Activated CD4-positive, alpha-beta T cell treated with anti-CD3 and anti-CD28 coated beads, Interleukin-2, amount 10 ng/mL, durations not matched to agents 7 days and 5 days (primary cell): ENCODE results near the gene WWOX. TPM values are rescaled to one million over a fixed set of nuclear protein-coding genes. Genes with fewer than 3 reads are reported as not detected.
"Not testable (repeated sequence)": the region's sequence is repeated elsewhere in the genome, so short reads cannot be mapped to it uniquely, and the experiment has no call there.

Experiments
- CTCF ChIA-PET: fragments of 350-600 bp; sonication (Branson Sonifier 250); formaldehyde crosslinking; loops from one replicate; lab custom pipeline; 2021; ENCODE audit warnings: antibody characterized with exemption; lab: Charles Lee
- POLR2A ChIA-PET: fragments of 350-600 bp; sonication (Branson Sonifier 250); formaldehyde crosslinking; loops from one replicate; lab custom pipeline; 2021; ENCODE audit warnings: antibody characterized with exemption; lab: Charles Lee
- DNase-seq: peaks from one replicate; pipeline ENCODE4 v3.0.0-alpha.2; 2020
- H3K27ac Mint-ChIP-seq: one replicate; pipeline ENCODE4 v1.8.0; 2021; ENCODE audit warnings: mild to moderate bottlenecking, moderate library complexity, mixed read lengths
- H3K27me3 Mint-ChIP-seq: one replicate; pipeline ENCODE4 v1.8.0; 2021; ENCODE audit warnings: mixed read lengths
- H3K36me3 Mint-ChIP-seq: one replicate; pipeline ENCODE4 v1.8.0; 2021; ENCODE audit warnings: low read depth, mixed read lengths
- H3K4me1 Mint-ChIP-seq: one replicate; pipeline ENCODE4 v1.8.0; 2021; ENCODE audit warnings: mixed read lengths
- H3K4me3 Mint-ChIP-seq: one replicate; pipeline ENCODE4 v1.8.0; 2021; ENCODE audit warnings: mild to moderate bottlenecking, moderate library complexity, mixed read lengths
- H3K9me3 Mint-ChIP-seq: one replicate; pipeline ENCODE4 v1.8.0; 2021; ENCODE audit warnings: mixed read lengths
- total RNA-seq, 2 experiments: library from RNA; stranded (reverse); gene quantifications; one replicate each; pipeline ENCODE4 v1.2.3, GENCODE V29; 2021

WWOX gene
- total RNA-seq, 2 experiments from 2014 or later, result 22.2 to 28.9 TPM

- no peaks in the 10 kb centered on the region for H3K27me3 Mint-ChIP-seq
- H3K4me1 Mint-ChIP-seq, result peaks cover 2% of the 10 kb centered on the region
- no peak for DNase-seq
- no peak overlapping the region for H3K27ac Mint-ChIP-seq
- CTCF ChIA-PET, result no interaction called here
- H3K36me3 Mint-ChIP-seq, result no peaks in the 10 kb centered on the region
- POLR2A ChIA-PET, result no interaction called here
- peaks cover 22% of the 10 kb centered on the region for H3K9me3 Mint-ChIP-seq
- no peak overlapping the region for H3K4me3 Mint-ChIP-seq
Observed at GRCh38 chr16:79212114-79212791, 1112.8 kb downstream of the WWOX start.

DNA sequence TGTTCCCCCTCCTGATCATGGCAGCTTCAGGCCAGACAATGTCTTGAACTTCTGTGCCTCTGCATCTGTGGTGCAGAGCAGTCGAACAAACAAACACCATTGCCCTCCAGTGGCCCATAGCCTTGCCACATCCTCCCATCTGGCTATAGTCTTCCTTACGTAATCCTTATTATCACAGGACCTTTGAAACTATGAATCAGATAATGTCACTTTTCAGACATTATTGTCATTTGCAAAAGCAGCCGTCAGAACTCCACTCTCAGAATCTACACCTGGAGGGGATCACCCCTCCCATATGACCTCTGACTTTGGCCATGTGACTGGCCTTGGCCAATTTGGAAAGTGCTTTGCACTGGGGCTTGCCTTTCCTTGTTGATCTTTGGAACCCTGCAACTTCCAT, 1113.8 kb downstream of the WWOX start:
- CTCF ChIA-PET, result no interaction called here
- H3K9me3 Mint-ChIP-seq, result peaks cover 22% of the 10 kb centered on the region
- DNase-seq, result no peak
- POLR2A ChIA-PET, result no interaction called here
- no peak overlapping the region for H3K27ac Mint-ChIP-seq
- no peaks in the 10 kb centered on the region for H3K27me3 Mint-ChIP-seq
- H3K4me3 Mint-ChIP-seq, result no peak overlapping the region
- no peaks in the 10 kb centered on the region for H3K36me3 Mint-ChIP-seq
- H3K4me1 Mint-ChIP-seq, result peaks cover 10% of the 10 kb centered on the region

- Mint-ChIP-seq H3K27me3 (no peaks in the 10 kb centered on the region), H3K27ac (no peak overlapping the region), H3K4me3 (no peak overlapping the region), H3K4me1 (peaks cover 15% of the 10 kb centered on the region), H3K9me3 (peaks cover 24% of the 10 kb centered on the region), H3K36me3 (no peaks in the 10 kb centered on the region)
- no peak for DNase-seq
- ChIA-PET POLR2A (no interaction called here), CTCF (no interaction called here)
Observed at GRCh38 chr16:79215289-79215688, 1115.8 kb downstream of the WWOX start.

DNA sequence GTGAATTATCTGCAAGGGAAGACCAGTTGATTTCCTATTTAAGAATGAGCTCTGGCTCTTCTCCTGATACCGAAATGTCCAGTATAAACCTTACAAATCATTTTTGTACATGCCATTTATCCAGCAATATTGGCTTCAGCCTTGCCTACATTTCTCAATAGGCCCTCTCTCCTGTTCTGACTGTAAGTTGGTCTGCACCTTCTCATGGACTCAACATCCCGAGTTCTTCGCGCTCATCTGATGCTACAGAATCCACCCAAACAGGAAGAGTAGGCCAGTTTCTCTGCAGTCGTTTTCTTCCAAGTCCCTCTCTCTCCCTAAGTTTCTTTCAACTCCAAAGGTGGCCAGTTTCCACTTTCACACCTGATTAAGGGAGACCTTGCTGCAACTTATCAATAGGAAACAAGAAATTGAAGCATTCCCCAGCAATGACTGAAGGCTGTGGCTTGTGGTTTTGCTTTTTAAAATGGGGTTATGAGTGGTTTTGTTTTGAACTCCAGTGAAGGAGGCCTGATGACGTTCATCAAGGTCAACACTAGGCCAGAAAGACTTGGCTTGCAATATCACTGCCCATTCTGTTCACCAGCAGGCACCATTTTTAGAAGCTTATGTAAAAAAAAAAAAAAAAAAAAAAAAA, 1118.0 kb downstream of the WWOX start:
- H3K9me3 Mint-ChIP-seq, result peaks cover 26% of the 10 kb centered on the region
- H3K4me1 Mint-ChIP-seq, result peaks cover 15% of the 10 kb centered on the region
- H3K36me3 Mint-ChIP-seq, result no peaks in the 10 kb centered on the region
- CTCF ChIA-PET, result interaction anchor here (0.6 kb wide), 1 partner anchor 246 kb away, joined by 3 read pairs; no protein-coding TSS in a partner anchor
- no peak overlapping the region for H3K4me3 Mint-ChIP-seq
- DNase-seq, result peak; percentile 39
- peak overlapping the region; percentile 5 for H3K27ac Mint-ChIP-seq
- H3K27me3 Mint-ChIP-seq, result no peaks in the 10 kb centered on the region
- POLR2A ChIA-PET, result interaction anchor here (0.6 kb wide), 1 partner anchor 14 kb away, joined by 3 read pairs; no protein-coding TSS in a partner anchor

GRCh38 chr16:79218351-79218750, 1118.9 kb downstream of the WWOX start:
- Mint-ChIP-seq H3K4me1 (peaks cover 15% of the 10 kb centered on the region), H3K27ac (no peak overlapping the region), H3K9me3 (peaks cover 26% of the 10 kb centered on the region), H3K36me3 (no peaks in the 10 kb centered on the region), H3K4me3 (no peak overlapping the region), H3K27me3 (peaks cover 6% of the 10 kb centered on the region)
- ChIA-PET POLR2A (interaction anchor here (0.6 kb wide), 1 partner anchor 13 kb away, joined by 3 read pairs; no protein-coding TSS in a partner anchor), CTCF (interaction anchor here (0.6 kb wide), 1 partner anchor 245 kb away, joined by 3 read pairs; no protein-coding TSS in a partner anchor)
- DNase-seq, result no peak

DNA sequence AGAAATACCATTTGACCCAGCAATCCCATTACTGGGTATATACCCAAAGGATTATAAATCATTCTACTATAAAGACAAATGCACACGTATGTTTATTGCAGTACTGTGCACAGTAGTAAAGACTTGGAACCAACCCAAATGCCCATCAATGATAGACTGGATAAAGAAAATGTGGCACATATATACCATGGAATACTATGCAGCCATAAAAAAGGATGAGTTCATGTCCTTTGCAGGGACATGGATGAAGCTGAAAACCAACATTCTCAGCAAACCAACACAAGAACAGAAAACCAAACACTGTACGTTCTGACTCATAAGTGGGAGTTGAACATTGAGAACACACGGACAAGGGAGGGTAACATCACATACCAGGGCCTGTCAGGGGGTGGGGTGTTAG, 1126.5 kb downstream of the WWOX start:
- H3K36me3 Mint-ChIP-seq, POLR2A ChIA-PET, H3K4me1 Mint-ChIP-seq, DNase-seq, H3K4me3 Mint-ChIP-seq, H3K9me3 Mint-ChIP-seq, H3K27ac Mint-ChIP-seq, CTCF ChIA-PET: not testable (repeated sequence)
- peaks cover 14% of the 10 kb centered on the region for H3K27me3 Mint-ChIP-seq

GRCh38 chr16:79229361-79229760, 1129.9 kb downstream of the WWOX start:
- DNase-seq, result no peak
- Mint-ChIP-seq H3K36me3 (no peaks in the 10 kb centered on the region), H3K4me1 (no peaks in the 10 kb centered on the region), H3K27ac (no peak overlapping the region), H3K27me3 (peaks cover 6% of the 10 kb centered on the region), H3K9me3 (peaks cover 8% of the 10 kb centered on the region), H3K4me3 (no peak overlapping the region)
- ChIA-PET POLR2A (interaction anchor here (0.7 kb wide), 1 partner anchor 267 kb away, joined by 5 read pairs; no protein-coding TSS in a partner anchor), CTCF (no interaction called here)

DNA sequence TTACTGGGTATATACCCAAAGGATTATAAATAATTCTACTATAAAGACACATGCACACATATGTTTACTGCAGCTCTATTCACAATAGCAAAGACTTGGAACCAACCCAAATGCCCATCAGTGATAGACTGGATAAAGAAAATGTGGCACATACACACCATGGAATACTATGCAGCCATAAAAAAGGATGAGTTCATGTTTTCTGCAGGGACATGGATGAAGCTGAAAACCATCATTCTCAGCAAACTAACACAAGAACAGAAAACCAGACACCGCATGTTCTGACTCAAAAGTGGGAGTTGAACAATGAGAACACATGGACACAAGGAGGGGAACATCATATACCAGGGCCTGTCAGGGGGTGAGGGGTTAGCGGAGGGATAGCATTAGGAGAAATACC, 1146.2 kb downstream of the WWOX start:
- H3K4me1 Mint-ChIP-seq, H3K27ac Mint-ChIP-seq, DNase-seq, H3K9me3 Mint-ChIP-seq, POLR2A ChIA-PET, CTCF ChIA-PET, H3K4me3 Mint-ChIP-seq, H3K36me3 Mint-ChIP-seq: not testable (repeated sequence)
- H3K27me3 Mint-ChIP-seq, result peaks cover 13% of the 10 kb centered on the region

GRCh38 chr16:79247386-79247785, 1147.9 kb downstream of the WWOX start:
- no peak overlapping the region for H3K4me3 Mint-ChIP-seq
- peaks cover 3% of the 10 kb centered on the region for H3K36me3 Mint-ChIP-seq
- peaks cover 13% of the 10 kb centered on the region for H3K27me3 Mint-ChIP-seq
- POLR2A ChIA-PET, result no interaction called here
- H3K9me3 Mint-ChIP-seq, result peaks cover 7% of the 10 kb centered on the region
- DNase-seq, result no peak
- H3K27ac Mint-ChIP-seq, result no peak overlapping the region
- CTCF ChIA-PET, result no interaction called here
- H3K4me1 Mint-ChIP-seq, result no peaks in the 10 kb centered on the region

- Mint-ChIP-seq H3K36me3 (peaks cover 3% of the 10 kb centered on the region), H3K4me3 (no peak overlapping the region), H3K4me1 (no peaks in the 10 kb centered on the region), H3K27me3 (peaks cover 8% of the 10 kb centered on the region), H3K9me3 (peaks cover 4% of the 10 kb centered on the region), H3K27ac (no peak overlapping the region)
- CTCF ChIA-PET, result no interaction called here
- POLR2A ChIA-PET, result no interaction called here
- no peak for DNase-seq
Observed at GRCh38 chr16:79248351-79248750, 1148.9 kb downstream of the WWOX start.

- ChIA-PET CTCF (interaction anchor here (0.6 kb wide), 1 partner anchor 60 kb away, joined by 4 read pairs; no protein-coding TSS in a partner anchor), POLR2A (no interaction called here)
- H3K9me3 Mint-ChIP-seq, result no peaks in the 10 kb centered on the region
- H3K4me3 Mint-ChIP-seq, result no peak overlapping the region
- H3K27me3 Mint-ChIP-seq, result peaks cover 10% of the 10 kb centered on the region
- DNase-seq, result no peak
- no peaks in the 10 kb centered on the region for H3K4me1 Mint-ChIP-seq
- no peaks in the 10 kb centered on the region for H3K36me3 Mint-ChIP-seq
- H3K27ac Mint-ChIP-seq, result no peak overlapping the region
Observed at GRCh38 chr16:79250502-79251098, 1151.1 kb downstream of the WWOX start.

GRCh38 chr16:79253100-79253631, 1153.7 kb downstream of the WWOX start:
- POLR2A ChIA-PET, result no interaction called here
- H3K9me3 Mint-ChIP-seq, result no peaks in the 10 kb centered on the region
- no peak overlapping the region for H3K4me3 Mint-ChIP-seq
- H3K36me3 Mint-ChIP-seq, result no peaks in the 10 kb centered on the region
- peaks cover 12% of the 10 kb centered on the region for H3K27me3 Mint-ChIP-seq
- H3K4me1 Mint-ChIP-seq, result no peaks in the 10 kb centered on the region
- no peak for DNase-seq
- no peak overlapping the region for H3K27ac Mint-ChIP-seq
- CTCF ChIA-PET, result no interaction called here

- Mint-ChIP-seq H3K9me3 (no peaks in the 10 kb centered on the region), H3K4me3 (no peak overlapping the region)
- CTCF ChIA-PET, result no interaction called here
Observed at GRCh38 chr16:79257953-79258490, 1158.6 kb downstream of the WWOX start.

More at GRCh38 chr16:79257953-79258490, 1158.6 kb downstream of the WWOX start:
- POLR2A ChIA-PET, result no interaction called here
- no peaks in the 10 kb centered on the region for H3K36me3 Mint-ChIP-seq
- H3K4me1 Mint-ChIP-seq, result no peaks in the 10 kb centered on the region
- no peak for DNase-seq
- no peak overlapping the region for H3K27ac Mint-ChIP-seq
- peaks cover 16% of the 10 kb centered on the region for H3K27me3 Mint-ChIP-seq
